OCI-LY3 (cell line): Measurements from ENCODE around the gene TNFRSF14.

Source experiments
- H2AFZ ChIP-seq: fragments of 200-600, 300-600 bp; shearing (Covaris generic); 2 replicates; pipeline ENCODE4 v1.6.0; 2014; ENCODE audit warnings: antibody characterized with exemption, low read depth, low read length
- H3K27ac ChIP-seq: fragments of 200-600, 300-600 bp; sonication (generic); 2 replicates; pipeline ENCODE4 v1.5.1; 2014; ENCODE audit warnings: mild to moderate bottlenecking, low read length, moderate library complexity, mixed read lengths
- H3K27me3 ChIP-seq: fragments of 200-600, 300-600 bp; sonication (generic); 2 replicates; pipeline ENCODE4 v1.6.1; 2014; ENCODE audit warnings: low read depth, low read length, mixed read lengths
- H3K36me3 ChIP-seq: fragments of 200-600, 300-600 bp; sonication (generic); replicated peaks from 2 replicates; pipeline ENCODE3; 2014; ENCODE audit warnings: low read depth, low read length, mixed read lengths
- H3K4me1 ChIP-seq: fragments of 300-600, 200-600 bp; sonication (generic); 2 replicates; pipeline ENCODE4 v1.6.1; 2014; ENCODE audit warnings: low read length, mixed read lengths
- H3K4me2 ChIP-seq: fragments of 200-600, 300-600 bp; sonication (generic); 2 replicates; pipeline ENCODE4 v1.6.1; 2014; ENCODE audit warnings: low read length, mixed read lengths
- H3K4me3 ChIP-seq: fragments of 300-600, 200-600 bp; sonication (generic); 2 replicates; pipeline ENCODE4 v1.5.1; 2014; ENCODE audit warnings: antibody characterized with exemption, mild to moderate bottlenecking, low read length, moderate library complexity
- H3K79me2 ChIP-seq: fragments of 300-600, 200-600 bp; shearing (Covaris generic); 2 replicates; pipeline ENCODE4 v1.6.1; 2014; ENCODE audit warnings: mild to moderate bottlenecking, low read length, mixed read lengths
- H3K9ac ChIP-seq: fragments of 300-600, 200-600 bp; shearing (Covaris generic); 2 replicates; pipeline ENCODE4 v1.6.0; 2014; ENCODE audit warnings: mild to moderate bottlenecking, low read length, moderate library complexity
- H3K9me3 ChIP-seq: fragments of 200-600, 300-600 bp; shearing (Covaris generic); 2 replicates; pipeline ENCODE4 v1.6.1; 2014; ENCODE audit warnings: low read length, mixed read lengths; ENCODE audit not compliant: insufficient read depth
- H4K20me1 ChIP-seq: fragments of 200-600, 300-600 bp; sonication (generic); 2 replicates; pipeline ENCODE4 v1.6.1; 2016; ENCODE audit warnings: low read length, mixed read lengths; ENCODE audit not compliant: insufficient read depth
- EZH2phosphoT487 ChIP-seq: fragments of 200-600 bp; shearing (Covaris generic); IDR thresholded peaks from 2 replicates; pipeline ENCODE4 v1.6.1; 2018; ENCODE audit warnings: antibody characterized with exemption, mixed run types, low read depth
- TF ChIP-seq, protein P1 (sequence below): fragments of 200-600, 300-600 bp; sonication (generic); IDR thresholded peaks from 2 replicates; pipeline ENCODE4 v1.5.1; 2014; ENCODE audit warnings: antibody characterized with exemption, low read length, low read depth

TNFRSF14 gene

DNA sequence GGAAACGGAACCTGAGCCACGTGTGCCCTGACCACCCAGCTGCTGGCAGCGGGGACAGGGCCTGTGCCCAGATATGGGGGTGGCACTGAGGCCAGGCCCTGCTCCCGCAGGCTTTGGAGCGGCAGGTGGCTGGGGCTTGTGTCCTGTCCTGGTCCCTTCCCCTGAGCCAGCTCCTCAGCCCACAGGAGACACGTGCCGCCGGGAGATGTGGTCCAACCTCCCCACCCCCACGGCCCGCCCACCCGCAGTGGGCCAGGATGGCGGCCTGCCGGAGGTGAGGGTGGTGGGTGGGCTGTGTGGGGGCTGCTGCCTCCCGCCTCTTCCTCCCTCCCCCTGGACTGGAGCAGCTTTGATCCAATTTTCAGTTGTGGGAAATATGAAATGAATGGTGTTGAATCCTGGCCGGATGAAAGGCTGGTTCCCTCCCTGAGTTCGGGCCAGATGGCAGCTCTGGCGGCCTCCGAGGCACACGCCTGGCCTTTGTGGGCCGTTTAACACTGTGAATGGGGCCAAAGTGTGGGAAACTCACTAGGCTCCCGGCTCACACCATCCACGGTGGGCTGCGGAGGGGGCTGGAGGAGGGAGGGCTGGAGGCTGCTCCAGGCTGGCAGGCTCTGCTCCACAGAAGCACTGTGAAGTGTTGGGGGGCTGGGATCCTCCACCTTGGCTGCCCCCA, 23.5 kb upstream of the TNFRSF14 start:
- Histone ChIP-seq H3K9me3 (no peaks in the 10 kb centered on the region), H4K20me1 (no peaks in the 10 kb centered on the region), H3K27me3 (peaks cover 10% of the 10 kb centered on the region; the same call in 1 of the 2 replicates), H3K4me2 (no peak overlapping the region), H3K4me3 (no peak overlapping the region), H2AFZ (no peak overlapping the region), H3K36me3 (no peaks in the 10 kb centered on the region), H3K9ac (no peak overlapping the region), H3K27ac (no peak overlapping the region), H3K4me1 (no peaks in the 10 kb centered on the region), H3K79me2 (no peaks in the 10 kb centered on the region)
- no peak for TF ChIP-seq EZH2phosphoT487
- TF ChIP-seq, protein P1, sequence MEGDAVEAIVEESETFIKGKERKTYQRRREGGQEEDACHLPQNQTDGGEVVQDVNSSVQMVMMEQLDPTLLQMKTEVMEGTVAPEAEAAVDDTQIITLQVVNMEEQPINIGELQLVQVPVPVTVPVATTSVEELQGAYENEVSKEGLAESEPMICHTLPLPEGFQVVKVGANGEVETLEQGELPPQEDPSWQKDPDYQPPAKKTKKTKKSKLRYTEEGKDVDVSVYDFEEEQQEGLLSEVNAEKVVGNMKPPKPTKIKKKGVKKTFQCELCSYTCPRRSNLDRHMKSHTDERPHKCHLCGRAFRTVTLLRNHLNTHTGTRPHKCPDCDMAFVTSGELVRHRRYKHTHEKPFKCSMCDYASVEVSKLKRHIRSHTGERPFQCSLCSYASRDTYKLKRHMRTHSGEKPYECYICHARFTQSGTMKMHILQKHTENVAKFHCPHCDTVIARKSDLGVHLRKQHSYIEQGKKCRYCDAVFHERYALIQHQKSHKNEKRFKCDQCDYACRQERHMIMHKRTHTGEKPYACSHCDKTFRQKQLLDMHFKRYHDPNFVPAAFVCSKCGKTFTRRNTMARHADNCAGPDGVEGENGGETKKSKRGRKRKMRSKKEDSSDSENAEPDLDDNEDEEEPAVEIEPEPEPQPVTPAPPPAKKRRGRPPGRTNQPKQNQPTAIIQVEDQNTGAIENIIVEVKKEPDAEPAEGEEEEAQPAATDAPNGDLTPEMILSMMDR, result no peak

DNA sequence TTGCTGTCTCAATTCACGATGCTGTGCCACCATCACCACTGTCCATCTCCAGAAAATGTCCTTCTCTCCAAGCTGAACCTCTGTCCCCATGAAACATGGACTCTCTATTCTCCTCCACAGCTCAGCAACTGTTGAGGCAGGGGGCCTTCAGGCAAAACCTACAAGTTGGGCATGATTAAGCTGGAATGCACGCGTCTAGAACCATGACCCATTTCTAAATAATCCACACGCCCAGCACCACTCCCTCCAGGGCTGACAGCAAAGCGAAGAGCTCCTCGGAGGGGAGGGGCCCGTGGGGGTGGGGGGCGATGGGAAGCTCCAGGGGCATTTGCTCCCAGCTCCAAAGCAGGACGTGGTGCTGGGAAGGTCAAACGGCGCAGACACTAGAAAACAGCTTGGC, 22.8 kb upstream of the TNFRSF14 start:
- H3K79me2 ChIP-seq, result no peaks in the 10 kb centered on the region
- H3K4me1 ChIP-seq, result no peaks in the 10 kb centered on the region
- H3K27ac ChIP-seq, result no peak overlapping the region
- no peaks in the 10 kb centered on the region for H4K20me1 ChIP-seq
- H3K36me3 ChIP-seq, result no peaks in the 10 kb centered on the region
- H3K9ac ChIP-seq, result no peak overlapping the region
- H3K4me3 ChIP-seq, result no peak overlapping the region
- no peaks in the 10 kb centered on the region for H3K9me3 ChIP-seq
- peaks cover 10% of the 10 kb centered on the region; the same call in 1 of the 2 replicates for H3K27me3 ChIP-seq
- no peak overlapping the region for H2AFZ ChIP-seq
- no peak overlapping the region for H3K4me2 ChIP-seq
- TF ChIP-seq EZH2phosphoT487, result no peak
- TF ChIP-seq, protein P1, result no peak

DNA sequence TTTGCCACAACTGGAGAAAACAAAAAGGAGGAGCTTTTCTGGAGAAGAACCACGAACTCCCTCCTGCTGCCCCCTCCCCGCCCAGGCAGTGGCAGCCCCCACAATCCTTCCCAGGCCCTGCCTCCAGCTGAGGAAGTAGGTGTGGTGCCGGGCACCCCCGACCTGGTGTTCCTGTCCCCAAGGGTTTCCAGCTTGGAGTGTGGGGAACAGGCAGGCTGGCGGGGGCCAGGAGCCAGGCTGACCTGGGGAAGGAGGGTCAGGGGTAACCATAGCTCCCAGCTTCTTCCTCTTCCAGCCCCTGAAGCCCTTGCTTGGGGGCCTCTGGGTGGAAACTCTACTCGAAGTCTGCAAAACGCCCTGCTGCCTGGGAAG, 21.9 kb upstream of the TNFRSF14 start:
- H4K20me1 ChIP-seq, result no peaks in the 10 kb centered on the region
- no peaks in the 10 kb centered on the region for H3K36me3 ChIP-seq
- H3K4me1 ChIP-seq, result no peaks in the 10 kb centered on the region
- no peak overlapping the region for H3K4me2 ChIP-seq
- H3K79me2 ChIP-seq, result no peaks in the 10 kb centered on the region
- H3K27me3 ChIP-seq, result peaks cover 10% of the 10 kb centered on the region; the same call in 1 of the 2 replicates
- no peak overlapping the region for H3K4me3 ChIP-seq
- TF ChIP-seq EZH2phosphoT487, result no peak
- TF ChIP-seq, protein P1, result no peak
- H2AFZ ChIP-seq, result no peak overlapping the region
- H3K9ac ChIP-seq, result no peak overlapping the region
- H3K9me3 ChIP-seq, result no peaks in the 10 kb centered on the region
- no peak overlapping the region for H3K27ac ChIP-seq

DNA sequence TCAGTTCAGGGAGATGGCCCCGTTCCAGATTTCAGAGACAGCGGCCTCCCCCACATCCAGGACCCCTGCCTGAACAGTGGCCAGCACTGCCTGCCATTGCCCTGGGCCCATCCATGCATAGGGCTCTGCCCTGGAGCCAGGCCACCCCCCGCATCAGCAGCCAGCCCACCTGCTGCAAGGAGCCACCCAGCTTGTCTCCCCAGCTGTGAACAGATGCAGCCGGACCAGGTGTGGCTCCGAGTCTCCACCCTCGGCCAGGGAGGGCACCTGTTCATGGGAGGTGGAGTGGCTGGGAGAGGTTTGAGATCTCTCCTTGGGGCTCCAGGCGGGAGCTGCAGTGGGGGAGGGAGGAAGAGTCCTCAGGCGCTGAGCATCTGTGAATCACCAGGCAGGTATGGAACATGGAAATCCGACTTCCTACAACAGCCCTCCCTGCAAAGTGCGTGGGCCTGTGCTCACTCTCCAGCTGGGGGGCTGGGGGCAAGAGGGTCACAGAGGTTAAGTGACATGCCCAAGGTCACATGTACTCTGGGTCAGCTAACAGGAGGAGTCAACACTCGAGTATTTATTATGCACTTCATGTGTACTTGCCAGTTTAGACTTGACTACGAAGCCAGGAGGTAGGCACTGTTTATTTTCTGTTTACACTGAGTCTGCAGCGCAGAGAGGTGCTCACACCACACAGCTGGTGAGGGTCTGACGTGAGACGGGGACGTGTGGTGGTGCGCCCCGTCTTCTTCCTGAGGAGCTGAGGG, 21.3 kb upstream of the TNFRSF14 start:
- Histone ChIP-seq H3K4me1 (no peaks in the 10 kb centered on the region), H3K36me3 (no peaks in the 10 kb centered on the region), H3K79me2 (no peaks in the 10 kb centered on the region), H3K4me2 (no peak overlapping the region), H3K27me3 (peaks cover 10% of the 10 kb centered on the region; the same call in 1 of the 2 replicates), H3K4me3 (no peak overlapping the region), H3K9ac (no peak overlapping the region), H4K20me1 (no peaks in the 10 kb centered on the region), H2AFZ (no peak overlapping the region), H3K9me3 (no peaks in the 10 kb centered on the region), H3K27ac (no peak overlapping the region)
- TF ChIP-seq, protein P1, result no peak
- TF ChIP-seq EZH2phosphoT487, result no peak
